ENCODE measurements around the gene ZNF70.

DNA sequence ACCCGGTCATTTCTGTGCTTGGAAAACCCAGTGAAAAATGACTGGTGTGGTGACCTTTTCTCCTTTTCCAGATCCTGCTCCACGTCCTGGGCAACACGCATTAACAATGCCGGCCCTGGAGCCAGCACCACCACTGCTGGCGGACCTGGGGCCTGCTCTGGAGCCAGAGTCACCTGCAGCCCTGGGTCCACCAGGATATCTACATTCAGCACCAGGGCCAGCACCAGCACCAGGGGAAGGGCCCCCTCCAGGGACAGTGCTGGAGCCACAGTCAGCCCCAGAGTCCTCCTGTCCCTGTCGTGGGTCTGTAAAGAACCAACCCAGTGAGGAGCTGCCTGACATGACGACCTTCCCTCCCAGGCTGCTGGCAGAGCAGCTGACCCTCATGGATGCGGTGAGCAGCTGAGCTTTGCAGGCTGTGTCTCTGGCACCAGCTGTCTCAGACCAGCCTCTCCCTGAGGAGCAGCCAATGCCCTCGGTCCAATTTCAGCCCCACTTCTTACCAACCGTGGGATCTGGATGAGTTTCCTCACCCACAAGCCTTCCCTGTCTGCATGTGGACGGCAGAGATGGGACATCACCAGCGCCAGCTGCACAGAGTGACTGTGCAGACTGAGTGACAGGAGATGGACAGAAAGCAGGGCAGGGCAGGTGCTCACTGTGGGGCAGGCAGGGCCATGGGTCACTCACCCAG, 58.2 kb downstream of the ZNF70 start:
- TF ChIP-seq, protein P1, sequence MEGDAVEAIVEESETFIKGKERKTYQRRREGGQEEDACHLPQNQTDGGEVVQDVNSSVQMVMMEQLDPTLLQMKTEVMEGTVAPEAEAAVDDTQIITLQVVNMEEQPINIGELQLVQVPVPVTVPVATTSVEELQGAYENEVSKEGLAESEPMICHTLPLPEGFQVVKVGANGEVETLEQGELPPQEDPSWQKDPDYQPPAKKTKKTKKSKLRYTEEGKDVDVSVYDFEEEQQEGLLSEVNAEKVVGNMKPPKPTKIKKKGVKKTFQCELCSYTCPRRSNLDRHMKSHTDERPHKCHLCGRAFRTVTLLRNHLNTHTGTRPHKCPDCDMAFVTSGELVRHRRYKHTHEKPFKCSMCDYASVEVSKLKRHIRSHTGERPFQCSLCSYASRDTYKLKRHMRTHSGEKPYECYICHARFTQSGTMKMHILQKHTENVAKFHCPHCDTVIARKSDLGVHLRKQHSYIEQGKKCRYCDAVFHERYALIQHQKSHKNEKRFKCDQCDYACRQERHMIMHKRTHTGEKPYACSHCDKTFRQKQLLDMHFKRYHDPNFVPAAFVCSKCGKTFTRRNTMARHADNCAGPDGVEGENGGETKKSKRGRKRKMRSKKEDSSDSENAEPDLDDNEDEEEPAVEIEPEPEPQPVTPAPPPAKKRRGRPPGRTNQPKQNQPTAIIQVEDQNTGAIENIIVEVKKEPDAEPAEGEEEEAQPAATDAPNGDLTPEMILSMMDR (conservative IDR thresholded peaks at IDR 0.05; ENCODE audit: low read depth, low read length): no peak
- no peak for TF ChIP-seq MXI1 (IDR thresholded peaks at IDR 0.05; ENCODE audit: borderline replicate concordance, low read depth, low read length)
- no peak for TF ChIP-seq RFX5 (IDR thresholded peaks at IDR 0.05; ENCODE audit: low read depth, low read length)
- TF ChIP-seq RAD21 (IDR thresholded peaks at IDR 0.05; ENCODE audit: low read length): no peak
- no peak for TF ChIP-seq SMC3 (IDR thresholded peaks at IDR 0.05; ENCODE audit: low read depth, low read length)
- TF ChIP-seq POLR2A (IDR thresholded peaks at IDR 0.05; ENCODE audit: low read depth, low read length): no peak
- TF ChIP-seq FOS (IDR thresholded peaks at IDR 0.05; ENCODE audit: low read depth, low read length): no peak
- TF ChIP-seq ELK1 (IDR thresholded peaks at IDR 0.05; ENCODE audit: borderline replicate concordance, low read depth, low read length): no peak

All from IMR-90 (cell line).